ENCODE measurements around the gene ANP32B.

ANP32B gene

GRCh38 chr9:98024702-98025101 is 41.6 kb downstream of the ANP32B start:
- no peak for DNase-seq (ENCODE audit: low spot score)

- no peak for DNase-seq (ENCODE audit: low spot score)
These were observed 48.0 kb downstream of the ANP32B start for GRCh38 chr9:98031169-98031568.

GRCh38 chr9:98031935-98032334 is 48.8 kb downstream of the ANP32B start:
- DNase-seq (ENCODE audit: low spot score), result no peak

- DNase-seq (ENCODE audit: low spot score), result peak; percentile 89
These were observed 51.7 kb downstream of the ANP32B start for GRCh38 chr9:98034593-98035546.

GRCh38 chr9:98037357-98037756 is 54.2 kb downstream of the ANP32B start:
- no peak for DNase-seq (ENCODE audit: low spot score)

- no peak for DNase-seq (ENCODE audit: low spot score)
These were observed 55.8 kb downstream of the ANP32B start for GRCh38 chr9:98038958-98039357.

GRCh38 chr9:98039607-98040017 is 56.5 kb downstream of the ANP32B start:
- DNase-seq (ENCODE audit: low spot score), result no peak

- no peak for DNase-seq (ENCODE audit: low spot score)
These were observed 57.1 kb downstream of the ANP32B start for GRCh38 chr9:98040212-98040611.

GRCh38 chr9:98043915-98044314 is 60.8 kb downstream of the ANP32B start:
- no peak for DNase-seq (ENCODE audit: low spot score)

GRCh38 chr9:98045234-98046179 is 62.4 kb downstream of the ANP32B start:
- peak; percentile 60 for DNase-seq (ENCODE audit: low spot score)

- DNase-seq (ENCODE audit: low spot score), result no peak
These were observed 63.0 kb downstream of the ANP32B start for GRCh38 chr9:98046180-98046543.

GRCh38 chr9:98047002-98047401 is 63.9 kb downstream of the ANP32B start:
- DNase-seq (ENCODE audit: low spot score), result no peak

- DNase-seq (ENCODE audit: low spot score), result no peak
These were observed 66.3 kb downstream of the ANP32B start for GRCh38 chr9:98049288-98050072.

GRCh38 chr9:98050351-98050750 is 67.2 kb downstream of the ANP32B start:
- DNase-seq (ENCODE audit: low spot score), result no peak

GRCh38 chr9:98054376-98054951 is 71.3 kb downstream of the ANP32B start:
- no peak for DNase-seq (ENCODE audit: low spot score)

- peak; percentile 86 for DNase-seq (ENCODE audit: low spot score)
These were observed 73.4 kb downstream of the ANP32B start, which contains the start of gene NANS for GRCh38 chr9:98056269-98057137. Gene NANS, plus strand, starts transcription at chr9:98056732. Its CDS starts 77 bp downstream, at chr9:98056809.

GRCh38 chr9:98057138-98057799 is 74.1 kb downstream of the ANP32B start:
- DNase-seq (ENCODE audit: low spot score), result peak; percentile 56

- no peak for DNase-seq (ENCODE audit: low spot score)
These were observed 79.0 kb downstream of the ANP32B start for GRCh38 chr9:98062161-98062560.

GRCh38 chr9:98064623-98065392 is 81.7 kb downstream of the ANP32B start:
- no peak for DNase-seq (ENCODE audit: low spot score)
